NCI-H524 treated with DMSO at 0.1 percent for 48 hours (cell line): ENCODE results near the gene MARF1.
"Not testable (repeated sequence)": the region's sequence is repeated elsewhere in the genome, so short reads cannot be mapped to it uniquely, and the experiment has no call there.

Experiments used
- DNase-seq: peaks from one replicate; lab custom pipeline; 2025; lab: John Stamatoyannopoulos, UW

The MARF1 gene

DNA sequence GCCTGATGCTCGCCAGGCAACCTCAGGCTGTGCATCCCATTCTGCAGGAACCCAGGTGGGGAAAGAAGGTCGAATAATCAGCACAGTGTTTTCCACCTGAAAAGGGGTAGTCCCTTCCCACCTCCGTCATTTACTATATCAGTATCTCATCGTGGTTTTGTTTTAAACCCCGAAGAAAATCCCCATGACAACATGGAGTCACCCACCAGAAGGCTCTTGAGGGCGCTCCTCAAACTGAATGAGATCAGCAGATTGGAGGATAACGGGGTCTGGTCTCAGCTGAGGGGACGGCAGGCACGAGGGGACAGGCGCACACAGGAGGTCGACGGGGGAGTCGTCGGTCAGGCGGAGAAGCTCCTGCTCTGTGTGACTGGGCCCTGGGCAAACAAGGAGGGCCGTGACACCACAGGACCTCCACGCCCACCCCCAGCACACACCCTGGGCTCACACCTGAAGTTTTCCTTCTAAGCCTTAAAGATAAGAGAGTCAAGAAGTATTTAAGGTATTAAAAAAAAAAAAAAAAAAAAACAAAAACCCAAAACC is 44.2 kb downstream of the MARF1 start:
- no peak for DNase-seq

DNA sequence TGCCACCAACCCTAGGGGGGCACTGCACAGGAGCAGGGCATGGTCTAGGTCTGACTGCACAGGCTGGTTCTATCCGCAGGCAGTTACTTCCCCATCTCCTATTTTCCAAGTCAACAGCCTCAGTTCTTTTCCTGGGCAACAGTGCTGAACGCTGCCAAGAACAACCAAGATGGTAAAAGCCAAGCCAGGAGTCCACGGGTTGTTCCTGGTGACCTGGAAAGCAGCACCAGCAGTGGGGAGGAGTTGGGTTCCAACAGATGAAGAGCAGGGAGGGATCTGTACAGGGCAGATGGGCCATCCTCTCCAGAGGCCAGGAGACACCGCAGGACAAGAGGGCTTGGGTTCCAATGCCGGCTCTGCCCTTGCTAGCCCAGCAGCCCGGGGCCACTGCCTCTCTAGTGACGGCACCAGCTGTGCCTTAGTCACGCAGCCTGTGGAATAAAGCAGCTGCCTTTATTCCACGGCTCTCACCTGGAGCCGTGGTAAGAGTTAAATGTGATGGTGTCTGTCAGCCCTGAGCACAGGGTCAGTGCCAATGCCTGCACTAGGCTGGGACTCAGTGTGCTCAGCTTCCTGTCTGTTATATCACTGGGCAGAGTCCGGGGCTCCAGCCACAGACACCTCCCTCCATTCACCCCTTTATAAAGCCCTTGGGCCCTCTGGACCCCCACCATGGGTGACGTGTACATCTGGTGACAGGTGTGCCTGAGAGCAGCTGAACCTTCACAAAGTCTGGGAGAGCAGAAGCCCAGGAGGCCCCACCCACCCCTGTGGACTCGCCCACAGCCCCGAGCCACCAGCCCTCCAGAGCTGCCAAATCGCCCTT is 44.9 kb downstream of the MARF1 start:
- no peak for DNase-seq

DNA sequence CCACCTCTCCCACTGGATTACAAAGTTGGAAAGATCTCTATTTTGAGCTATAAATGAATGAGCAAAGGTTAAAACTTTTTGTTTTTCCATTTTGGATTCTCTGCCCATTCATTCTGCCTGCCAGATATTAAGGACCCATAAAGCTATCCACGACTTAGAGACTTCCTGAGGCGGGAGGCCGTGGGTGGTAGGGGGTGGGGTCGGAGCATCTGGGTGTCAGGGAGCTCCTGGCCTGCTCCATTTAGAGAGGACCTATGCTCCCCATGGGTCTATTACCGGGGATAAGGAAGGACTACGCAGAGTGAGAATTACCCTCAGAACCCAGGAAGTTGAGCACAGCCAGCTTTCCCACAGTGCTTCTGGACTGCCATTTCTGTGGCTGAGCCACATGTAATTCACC is 45.8 kb downstream of the MARF1 start:
- no peak for DNase-seq

DNA sequence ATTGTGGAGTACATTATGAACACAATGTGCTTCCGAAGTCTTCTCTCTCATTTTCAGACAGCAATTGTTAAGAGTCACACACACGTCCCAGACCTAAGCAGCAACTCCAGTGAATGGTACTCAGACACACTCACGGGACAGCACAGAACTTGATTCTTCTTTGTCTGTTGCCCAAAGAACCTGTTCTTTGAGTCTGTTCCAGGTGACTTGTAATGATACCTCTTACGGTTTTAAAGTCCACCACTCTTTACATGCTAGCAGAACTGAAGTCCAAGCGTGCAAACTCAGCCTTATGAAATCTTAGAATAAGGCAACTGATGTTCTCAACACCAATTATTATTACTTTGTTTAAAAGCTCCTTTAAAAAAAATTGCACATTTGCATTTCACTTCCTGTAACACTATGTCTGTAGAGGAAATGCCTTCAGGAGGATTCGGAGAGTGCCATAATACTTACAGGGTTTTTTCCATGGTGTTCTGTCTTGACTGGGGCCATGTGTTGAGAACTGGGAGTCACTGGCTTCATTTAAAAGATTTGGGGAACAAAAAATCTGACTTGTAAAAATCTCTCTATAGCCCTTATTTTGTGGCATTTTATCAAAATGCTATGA is 48.1 kb downstream of the MARF1 start:
- no peak for DNase-seq

DNA sequence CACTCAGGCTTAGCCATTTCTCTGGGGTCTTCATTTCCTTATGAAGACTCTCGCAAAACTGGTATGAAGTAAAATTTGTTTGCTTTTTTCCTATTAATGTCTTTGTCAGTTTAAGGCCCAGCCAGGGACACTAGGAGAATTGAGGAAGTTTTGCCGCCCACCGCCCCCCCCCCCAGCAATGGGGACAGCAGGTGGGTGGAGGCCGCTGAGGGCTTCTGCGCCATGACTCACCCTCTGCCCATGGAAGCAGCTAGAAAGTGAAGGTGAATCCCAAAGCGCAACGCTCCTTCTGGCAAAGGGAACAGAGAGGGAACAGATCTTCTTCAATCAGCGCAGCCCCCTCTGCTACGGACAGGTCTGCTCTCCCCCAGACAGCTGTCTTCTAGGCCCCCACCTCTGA is 49.7 kb downstream of the MARF1 start:
- no peak for DNase-seq

DNA sequence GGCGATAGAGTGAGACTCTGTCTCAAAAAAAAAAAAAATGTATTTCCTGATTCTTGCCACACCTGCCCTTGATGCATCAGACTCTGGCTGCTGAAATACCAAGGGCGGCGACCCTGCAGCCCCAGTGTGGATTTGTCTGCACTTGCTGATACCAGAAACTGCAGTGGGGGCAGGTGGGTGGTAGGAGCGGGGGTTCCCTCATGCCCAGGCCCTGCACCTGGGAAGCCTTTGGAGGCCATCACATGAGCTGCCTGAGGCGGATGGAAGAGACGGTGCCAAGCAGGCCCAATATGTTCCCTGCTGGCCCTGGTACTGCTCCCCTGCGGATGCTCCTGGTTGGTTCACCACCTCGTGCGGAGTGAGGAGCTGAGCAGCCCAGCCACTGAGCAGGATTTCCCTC is 50.6 kb downstream of the MARF1 start:
- no peak for DNase-seq

DNA sequence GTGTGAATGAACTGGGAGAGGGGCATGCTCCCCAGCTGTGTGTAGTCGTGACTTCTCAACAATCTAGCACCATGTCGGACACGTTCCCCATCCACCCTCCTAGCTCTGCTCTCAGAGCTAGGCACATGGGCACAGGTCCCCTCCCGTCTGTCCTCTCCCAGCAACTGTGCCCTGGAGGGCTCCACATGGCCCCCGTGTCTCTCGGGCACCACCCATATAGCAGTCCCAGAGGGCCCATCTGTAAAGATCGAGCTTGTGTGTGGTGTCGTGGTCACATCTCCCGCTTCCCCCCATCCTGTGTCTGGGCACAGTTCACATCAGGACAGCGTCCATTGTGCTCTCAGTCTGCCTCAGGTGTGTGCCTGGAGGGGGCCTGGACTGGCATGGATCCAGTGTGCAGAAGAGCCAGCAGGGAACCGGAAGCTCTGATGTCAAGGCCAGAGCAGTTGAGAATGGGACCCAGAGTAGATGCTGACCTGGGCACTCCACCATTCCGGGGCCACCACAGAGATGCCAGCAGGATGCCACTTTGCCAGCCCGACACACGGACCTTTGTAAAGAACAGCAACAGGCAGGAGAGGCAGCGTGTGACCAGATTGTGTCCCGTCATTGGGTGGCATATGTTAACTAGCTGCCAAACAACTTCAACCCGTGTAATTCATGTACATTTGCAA is 55.7 kb downstream of the MARF1 start:
- DNase-seq = no peak

DNA sequence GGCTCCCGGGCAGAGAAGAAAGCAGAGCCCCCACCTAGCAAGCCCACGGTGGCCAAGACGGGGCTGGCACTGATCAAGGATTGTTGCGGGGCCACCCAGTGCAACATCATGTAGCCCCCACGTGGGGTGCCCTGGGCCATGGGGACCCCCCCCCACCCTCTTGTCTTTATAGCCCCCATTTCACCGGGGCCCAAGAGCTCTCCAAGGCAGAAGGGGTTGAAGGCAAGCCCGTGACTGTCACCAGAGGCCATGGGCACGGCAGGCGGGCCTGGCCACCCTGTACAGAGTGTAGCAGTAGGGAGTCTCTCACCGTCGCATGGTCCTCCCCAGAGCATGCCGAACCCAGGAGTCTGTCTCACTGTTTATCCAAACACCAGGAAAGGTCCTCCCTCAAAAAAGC is 56.2 kb downstream of the MARF1 start:
- no peak for DNase-seq

DNA sequence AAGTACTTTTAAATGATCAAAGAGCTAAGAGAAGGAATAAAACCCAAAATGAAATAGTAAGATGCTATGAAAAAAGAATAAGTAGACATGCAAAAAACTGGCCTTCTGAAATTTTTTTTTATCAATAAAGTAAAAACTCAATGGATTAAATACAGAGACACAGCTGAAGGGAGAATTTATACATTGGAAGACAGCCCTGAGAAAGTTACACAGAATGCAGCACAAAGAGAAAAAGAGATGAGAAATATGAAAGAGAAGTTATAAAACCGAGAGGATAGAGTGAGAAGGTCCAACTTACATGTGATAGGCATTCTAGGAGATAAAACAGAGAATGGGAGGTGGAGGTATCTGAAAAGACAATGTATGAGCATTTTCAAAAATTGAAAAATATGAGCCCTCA is 57.0 kb downstream of the MARF1 start:
- DNase-seq = no peak

DNA sequence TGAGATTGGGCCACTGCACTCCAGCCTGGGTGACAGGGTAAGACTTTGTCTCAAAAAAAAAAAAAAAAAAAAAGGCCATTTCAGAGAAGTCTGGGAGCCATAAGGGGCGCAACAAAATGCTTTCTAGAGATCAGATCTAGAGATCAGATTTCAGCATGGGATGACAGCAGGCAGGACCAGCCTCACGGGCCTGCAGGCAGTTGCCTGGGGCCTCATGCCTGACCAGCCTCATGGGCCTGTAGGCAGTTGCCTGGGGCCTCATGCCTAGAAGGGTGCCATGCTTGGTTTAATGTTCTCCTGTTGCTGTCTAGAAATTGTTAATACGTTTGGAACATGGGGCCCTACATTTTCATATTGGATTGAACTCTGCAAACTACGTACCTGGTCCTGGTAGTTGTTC is 59.4 kb downstream of the MARF1 start:
- DNase-seq = no peak

DNA sequence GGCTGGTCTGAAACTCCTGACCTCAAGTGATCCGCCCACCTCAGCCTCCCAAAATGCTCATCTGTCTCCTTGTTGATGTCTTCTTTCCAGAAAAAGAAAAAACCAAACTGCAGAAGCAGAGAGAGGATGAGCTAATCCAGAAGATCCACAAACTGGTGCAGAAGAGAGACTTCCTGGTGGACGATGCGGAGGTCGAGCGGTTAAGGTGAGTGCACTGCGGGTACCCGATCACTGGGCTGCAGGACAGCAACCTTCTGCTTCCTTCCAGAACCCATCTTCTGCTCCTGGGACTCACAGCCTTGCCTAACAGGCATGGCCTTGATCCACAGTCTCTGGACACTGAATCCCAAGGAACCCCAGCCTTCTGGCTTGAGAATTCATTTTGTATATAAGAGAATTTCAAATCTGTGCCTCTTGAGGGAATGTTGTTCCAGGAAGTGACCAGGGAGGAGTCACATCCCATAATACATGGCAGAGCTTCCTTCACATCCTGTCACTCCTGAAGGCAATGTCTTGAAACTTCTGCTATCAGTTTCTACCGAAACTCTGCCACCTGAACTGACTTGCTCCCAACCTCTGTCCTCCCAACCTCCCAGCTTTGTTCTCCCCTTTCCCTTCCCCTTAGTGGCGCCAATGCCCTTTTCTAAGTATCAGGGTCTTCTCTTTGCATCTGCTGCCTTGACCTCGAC is 61.7 kb downstream of the MARF1 start:
- no peak for DNase-seq

DNA sequence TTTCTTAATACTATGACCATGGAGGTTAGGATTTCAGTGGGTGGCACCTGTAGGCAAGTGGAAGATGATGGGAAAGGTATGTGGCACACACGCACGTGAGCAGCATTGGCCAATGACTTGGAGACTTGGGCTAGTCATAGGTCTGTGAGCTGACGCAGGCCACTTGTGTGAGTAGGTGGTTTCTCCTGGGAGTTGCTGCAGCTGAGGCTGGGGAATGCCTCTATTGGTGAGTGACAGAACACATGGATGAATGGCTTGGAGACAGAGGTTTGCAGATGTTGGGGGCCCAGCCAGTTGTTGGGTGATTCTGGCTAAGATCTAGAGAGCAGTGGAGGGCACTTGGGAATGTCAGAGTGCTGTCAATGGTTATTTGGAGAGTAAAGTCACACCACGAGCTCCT is 64.1 kb downstream of the MARF1 start:
- no peak for DNase-seq

DNA sequence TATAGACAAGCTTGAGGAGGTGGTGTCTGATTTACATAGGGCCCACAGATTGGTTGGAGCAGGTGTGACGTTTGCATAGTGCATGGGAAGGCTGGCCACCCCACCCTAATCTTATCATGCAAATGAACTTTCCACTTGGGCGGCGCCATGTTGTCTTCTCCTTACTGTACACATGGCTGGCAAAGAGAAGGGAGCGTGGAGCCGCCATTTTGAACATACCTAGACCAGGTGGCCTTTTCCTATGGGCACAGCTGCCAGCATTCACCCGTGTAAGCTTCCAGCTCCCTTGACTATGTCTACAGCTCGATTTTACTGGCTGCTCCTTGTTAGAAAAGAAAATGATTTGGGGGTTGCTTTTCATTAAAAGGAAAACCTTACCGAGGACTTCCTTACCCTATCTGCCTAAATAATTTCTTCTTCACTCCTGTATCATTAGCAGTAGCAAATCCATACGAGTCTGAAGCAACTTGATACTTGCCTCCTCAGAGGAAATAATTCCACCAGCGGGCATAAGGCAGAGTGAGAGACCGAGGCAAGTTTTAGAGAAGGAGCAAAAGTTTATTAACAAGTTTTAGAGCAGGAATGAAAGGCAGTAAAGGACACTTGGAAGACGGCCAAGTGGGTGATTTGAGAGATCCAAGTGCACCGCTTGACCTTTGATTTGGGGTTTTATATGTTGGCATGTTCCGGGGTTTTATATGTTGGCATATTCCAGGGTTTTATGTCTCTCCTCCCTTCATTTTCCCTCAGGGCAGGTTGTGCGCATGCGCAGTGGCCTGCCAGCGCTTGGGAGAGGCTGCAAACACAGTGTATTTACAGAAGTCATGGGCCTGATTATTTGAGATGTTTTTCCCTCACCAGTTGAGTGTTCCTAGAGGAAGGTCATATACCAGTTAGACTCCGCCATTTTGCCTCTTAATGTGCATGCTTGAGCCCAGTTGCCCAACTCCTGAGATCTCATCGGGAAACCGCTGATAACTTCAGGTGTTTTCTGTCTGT is 65.7 kb downstream of the MARF1 start:
- DNase-seq = no peak

DNA sequence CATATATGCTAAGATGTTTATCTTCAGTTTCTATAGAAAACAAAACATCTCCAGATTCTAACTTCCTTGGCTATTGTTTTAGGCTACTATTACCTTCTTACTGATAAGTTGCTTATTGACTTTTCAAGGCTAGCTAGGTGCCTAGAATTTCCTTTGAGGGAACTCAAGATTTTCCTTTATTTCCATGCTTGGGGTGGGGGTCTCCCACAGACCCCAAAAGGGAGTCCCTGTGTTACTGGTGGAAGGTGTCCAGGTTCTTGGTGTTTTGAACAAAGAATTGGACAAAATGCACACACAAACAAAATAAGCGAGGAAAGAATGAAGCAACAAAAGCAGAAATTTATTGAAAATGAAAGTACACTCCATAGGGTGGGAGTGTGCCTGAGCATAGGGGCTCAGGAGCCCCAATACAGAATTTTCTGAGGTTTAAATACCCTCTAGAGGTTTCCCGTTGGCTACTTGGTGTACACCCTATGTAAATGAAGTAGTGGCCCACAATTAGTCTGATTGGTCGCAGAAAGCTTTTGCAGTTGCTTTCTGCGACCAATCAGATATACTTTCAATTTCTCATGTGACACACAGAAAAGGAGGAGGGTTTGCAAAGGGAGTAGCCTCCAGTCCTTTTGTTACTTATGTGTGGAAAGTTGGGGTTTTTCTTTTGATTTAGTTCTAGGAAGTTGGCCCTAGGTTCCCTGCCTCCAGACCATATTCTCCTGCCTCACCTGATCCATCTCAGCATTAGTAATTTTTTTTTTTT is 67.5 kb downstream of the MARF1 start:
- DNase-seq = no peak

DNA sequence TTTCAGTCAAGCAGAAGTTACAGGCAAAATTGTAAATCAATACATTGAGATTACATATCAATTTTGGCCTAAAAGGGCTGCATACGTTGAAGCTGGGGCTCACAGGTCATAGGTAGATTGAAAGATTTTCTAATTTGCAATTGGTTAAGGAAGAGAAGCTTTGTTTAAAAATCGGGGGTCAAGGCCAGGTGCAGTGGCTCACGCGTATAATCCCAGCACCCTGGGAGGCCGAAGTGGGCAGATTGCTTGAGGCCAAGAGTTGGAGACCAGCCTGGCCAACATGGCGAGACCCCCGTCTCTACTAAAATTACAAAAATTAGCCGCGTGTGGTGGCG is 68.4 kb downstream of the MARF1 start:
- DNase-seq = no peak

DNA sequence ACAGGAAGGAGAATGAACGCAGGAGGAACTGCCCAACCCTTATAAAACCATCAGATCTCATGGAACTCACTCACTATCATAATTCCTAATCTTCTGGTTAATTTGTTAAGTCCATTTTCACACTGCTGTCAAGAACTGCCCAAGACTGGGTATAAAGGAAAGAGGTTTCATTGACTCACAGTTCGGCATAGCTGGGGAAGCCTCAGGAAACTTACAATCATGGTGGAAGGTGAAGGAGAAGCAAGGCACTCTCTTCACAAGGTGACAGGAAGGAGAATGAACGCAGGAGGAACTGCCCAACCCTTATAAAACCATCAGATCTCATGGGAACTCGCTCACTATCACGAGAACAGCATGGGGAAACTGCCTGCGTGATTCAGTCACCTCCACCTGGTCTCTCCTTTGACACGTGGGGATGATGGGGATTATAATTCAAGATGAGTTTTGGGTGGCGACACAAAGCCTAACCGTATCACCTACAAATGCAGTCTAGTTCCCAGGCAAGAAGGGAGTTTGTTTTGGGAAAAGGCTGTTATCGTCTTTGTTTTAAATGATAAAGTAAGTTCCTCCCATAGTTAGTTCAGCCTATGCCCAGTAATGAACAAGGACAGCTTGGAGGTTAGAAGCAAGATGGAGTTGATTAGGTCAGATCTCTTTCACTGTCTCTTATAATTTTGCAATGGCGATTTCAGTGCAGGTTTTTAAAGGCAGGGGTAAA is 68.9 kb downstream of the MARF1 start:
- DNase-seq = not testable (repeated sequence)

DNA sequence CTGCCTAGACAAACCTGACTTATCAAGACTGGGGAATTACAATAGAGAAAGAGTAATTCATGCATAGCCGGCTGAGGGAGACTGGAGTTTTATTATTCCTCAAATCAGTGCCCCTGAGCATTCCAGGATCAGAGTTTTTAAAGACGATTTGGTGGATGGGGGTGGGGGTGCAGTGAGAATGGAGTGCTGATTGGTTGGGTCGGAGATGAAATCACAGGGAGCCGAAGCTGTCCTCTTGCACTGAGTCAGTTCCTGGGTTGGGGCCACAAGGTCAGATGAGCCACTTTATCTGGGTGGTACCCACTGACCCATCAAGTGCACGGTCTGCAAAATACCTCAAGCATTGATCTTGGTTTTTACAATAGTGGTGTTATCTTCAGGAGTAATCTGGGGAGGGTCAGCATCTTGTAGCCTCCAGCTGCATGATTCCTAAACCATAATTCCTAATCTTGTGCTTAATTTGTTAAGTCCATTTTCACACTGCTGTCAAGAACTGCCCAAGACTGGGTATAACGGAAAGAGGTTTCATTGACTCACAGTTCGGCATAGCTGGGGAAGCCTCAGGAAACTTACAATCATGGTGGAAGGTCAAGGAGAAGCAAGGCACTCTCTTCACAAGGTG is 69.6 kb downstream of the MARF1 start:
- no peak for DNase-seq

DNA sequence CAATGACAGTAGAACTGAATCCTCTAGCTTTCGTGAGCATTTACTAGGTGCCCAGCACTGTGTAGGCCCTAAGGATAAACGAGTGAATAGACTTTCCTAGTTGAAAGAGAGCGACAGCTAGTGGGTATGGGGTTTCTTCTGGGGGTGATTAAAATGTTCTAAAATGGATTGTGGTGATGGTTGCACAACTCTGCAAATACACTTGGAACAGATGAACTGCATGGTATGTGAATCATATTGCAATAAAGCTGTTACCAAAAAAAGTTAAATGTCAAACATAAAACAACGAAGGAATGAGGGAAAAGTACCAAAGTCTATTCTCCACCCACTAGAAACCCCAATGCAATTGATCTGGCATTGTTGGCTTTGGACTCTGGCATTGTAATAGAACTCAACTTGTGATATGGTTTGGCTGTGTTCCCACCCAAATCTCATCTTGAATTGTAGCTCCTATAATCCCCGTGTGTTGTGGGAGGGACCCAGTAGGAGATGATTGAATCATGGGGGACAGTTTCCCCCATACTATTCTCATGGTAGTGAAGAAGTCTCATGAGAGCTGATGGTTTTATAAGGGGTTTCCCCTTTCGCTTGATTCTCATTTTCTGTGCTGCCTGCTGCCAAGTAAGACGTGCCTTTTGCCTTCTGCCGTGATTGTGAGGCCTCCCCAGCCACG is 70.5 kb downstream of the MARF1 start:
- no peak for DNase-seq

DNA sequence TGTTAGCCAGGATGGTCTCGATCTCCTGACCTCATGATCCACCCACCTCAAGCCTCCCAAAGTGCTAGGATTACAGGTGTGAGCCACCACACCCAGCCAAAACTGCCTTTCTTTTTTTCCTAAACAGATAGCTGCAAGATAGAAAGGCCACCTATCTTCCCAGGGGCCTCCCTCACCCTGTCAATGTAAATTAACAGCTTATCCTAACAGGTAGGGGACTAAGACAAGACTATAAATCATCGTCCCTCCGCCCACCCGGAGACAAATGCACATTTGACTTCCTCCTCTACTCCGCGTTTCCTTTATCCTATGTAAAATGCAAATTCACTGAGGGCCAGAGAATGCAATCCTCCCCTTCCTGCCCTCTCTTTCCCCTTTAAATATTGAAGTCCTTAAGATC is 71.4 kb downstream of the MARF1 start:
- no peak for DNase-seq
